Measurements from ENCODE around the gene SF3A2.

Gene SF3A2

DNA sequence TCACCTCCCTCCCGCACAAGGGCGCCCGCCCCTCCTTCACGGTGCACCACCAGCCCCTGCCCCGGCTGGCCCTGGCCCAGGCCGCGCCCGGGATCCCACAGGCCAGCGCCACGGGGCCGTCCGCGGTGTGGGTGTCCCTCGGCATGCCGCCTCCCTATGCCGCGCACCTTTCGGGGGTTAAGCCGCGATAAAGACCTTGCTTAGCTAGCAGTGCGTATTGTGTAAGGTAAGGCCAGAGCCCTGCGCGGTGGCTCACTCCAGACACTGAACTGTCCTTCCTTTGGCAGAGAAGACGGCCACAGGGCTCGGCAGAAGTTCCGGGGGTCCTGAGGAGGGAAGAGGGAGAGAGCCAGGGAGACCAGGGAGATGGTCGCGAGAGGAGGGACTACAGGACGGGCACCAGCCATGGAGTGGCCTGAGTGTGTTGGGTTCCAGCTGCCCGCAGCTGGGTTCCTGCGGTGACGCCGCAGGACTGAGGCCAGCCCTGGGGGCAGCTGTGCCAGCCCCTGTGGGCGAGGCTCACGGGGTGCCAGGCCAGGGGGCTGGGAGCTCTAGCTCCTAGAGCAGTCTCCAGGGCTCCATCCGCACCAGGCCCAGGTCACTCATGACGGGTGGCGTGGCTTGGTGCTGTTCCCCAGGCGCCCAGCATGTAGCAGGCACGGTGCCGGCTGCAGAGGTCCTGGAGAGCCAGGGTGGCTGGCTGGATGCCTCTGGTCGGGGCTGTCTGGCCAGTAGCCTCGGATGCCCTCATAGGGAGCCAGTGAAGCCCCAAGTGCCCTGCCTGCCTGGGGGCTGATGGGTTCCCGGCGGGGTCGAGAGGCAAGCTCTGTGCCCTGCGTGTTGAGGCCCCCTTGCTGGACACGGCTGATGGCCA lies 8.2 kb upstream of the SF3A2 start:
- DNase-seq = peak in 1 of 3 experiments; percentile 67

- no peak for DNase-seq
These were observed 7.3 kb upstream of the SF3A2 start for GRCh38 chr19:2229103-2230032.

- no peak for DNase-seq
These were observed 6.5 kb upstream of the SF3A2 start for GRCh38 chr19:2230033-2230531.

DNA sequence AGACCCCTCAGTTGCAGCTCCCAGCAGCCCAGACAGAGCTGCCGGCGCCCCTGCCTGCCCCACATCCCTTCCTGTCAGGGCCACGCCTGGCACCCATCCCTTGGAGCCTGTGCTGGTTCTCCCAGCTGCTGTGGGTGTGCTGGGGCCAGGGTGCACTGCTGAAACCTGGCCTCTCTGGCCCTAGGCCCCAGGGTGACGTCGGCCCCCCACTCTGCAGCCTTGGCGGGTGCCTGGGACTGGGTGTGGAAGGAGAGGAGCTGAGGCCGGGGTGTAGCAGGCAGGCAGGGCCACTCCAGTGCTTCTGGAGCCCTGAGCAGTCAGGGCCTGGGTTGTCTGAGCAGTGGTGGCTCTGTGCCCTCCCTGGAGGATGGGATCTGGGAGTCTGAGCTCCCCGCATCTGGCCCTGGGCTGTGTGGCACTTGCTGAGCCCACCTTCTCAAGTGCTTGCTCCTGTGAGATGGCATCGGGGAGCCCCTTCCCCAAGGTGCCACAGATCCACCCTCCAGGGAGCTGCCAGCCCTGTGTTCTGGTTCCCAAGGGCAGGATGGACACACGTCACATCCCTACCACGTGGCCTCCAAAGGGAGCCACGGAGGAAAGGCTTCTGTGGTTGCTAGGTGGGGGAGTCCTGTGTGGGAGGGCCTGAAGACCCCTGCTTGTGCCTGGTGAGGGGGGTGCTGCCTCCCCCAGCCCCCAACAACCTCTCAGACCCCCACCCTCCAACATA lies 5.7 kb upstream of the SF3A2 start:
- DNase-seq = no peak

GRCh38 chr19:2231621-2232221 lies 4.9 kb upstream of the SF3A2 start:
- peak in 1 of 3 experiments; percentile 28 for DNase-seq

DNA sequence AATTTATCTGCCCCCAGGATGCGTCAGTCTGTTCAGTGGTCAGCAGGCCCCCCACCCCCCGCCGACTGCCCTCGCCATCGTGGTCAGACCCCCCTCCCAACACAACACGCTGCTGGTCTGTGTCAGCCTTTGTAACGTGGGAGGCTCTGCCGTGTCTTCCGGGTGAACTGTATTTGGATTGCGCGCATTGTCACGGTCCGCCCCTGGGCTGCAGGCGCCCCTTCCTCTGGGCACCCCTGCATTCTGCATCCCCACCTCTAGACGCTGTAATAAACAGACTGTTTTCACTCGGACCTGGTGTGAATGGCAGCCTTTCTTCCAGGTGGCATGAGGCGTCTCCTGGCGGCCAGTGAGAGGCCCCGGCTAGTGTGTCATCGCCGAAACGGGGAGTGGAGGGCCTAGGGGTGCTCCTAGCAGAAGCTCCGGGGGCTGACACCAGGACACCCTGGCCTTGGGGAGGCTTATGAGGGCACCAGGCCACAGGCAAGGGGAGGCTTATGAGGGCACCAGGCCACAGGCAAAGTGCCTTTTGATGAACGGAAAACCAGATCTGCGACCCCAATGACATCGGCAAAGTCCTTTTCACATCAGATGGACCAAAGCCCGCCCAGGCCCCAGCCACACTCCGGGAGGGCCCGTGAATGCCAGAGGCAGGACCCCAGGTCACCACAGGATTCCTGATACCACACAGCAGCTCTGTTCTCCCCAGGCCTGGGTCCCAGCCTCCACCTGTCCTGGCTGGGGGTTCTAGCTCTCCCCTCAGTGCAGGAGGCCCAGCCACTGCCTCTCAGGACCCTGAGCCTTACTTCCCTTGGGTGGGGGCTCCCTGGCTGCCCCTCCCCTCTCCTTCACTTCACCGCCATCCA lies 4.1 kb upstream of the SF3A2 start:
- no peak for DNase-seq

DNA sequence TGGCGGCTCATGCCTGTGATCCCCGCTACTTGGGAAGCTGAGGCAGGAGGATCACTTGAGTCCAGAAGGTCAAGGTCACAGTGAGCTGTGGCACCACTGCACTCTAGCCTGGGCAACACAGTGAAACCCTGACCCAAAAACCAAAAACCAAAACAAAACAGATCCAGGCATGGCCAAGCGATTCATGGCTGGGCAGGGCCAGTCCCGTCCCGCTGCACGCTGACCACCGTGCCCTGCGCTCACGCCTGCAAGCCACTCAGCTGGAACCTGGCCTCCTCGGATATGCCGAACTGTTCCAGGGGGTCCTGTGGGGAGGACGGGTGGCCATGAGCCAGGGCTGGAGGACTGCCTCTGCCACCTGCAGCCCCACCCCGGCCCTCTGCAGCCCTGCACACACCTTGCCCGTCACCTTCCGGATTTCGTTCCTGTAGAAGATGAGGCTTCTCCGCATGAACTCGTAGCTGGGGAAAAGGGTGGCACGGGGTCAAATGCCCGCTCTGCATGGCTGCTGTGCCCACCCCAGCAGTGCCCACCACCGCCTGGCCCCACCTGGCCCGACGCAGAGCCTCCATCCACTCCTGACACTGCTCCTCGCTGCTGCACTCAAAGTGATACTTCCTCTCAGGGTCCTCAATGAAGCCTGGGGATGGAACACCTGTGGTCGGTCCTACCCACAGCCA lies 2.9 kb upstream of the SF3A2 start:
- no peak for DNase-seq

GRCh38 chr19:2234996-2235380 lies 1.6 kb upstream of the SF3A2 start:
- DNase-seq = no peak

DNA sequence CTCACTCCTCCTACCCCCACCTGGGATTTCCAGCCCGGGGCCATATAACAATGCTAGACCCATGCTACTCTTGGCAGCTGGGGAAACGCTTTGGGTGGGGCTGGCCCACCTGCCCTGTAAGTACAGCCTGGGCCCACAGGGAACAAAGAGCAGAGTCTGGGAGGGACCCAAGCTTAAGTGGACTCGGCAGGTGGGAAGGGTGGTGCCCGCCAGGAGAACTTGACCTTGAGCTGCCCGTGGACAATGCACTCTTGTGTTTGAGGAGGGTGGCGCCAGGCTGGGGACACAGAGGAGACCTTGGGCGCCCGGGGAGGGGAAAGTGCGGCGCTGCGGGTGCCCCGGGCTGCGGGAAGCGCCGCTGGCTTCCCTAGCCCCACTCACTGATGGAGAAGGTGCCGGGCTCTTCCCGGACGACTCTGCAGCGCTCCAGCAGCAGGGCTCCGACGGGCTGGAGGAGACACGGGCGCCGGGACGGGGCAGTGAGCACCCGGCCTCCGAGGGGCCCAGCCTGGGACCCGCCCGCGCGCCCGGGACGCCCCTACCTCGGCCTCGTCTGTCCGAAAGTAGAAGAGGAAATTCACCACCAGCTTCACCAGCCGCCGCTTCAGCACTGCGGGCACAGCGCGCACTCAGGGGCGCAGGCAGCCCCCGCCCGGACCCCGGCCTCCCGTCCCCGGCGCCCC lies 1.1 kb upstream of the SF3A2 start:
- DNase-seq = peak; percentile 90 to 97 (median 92)

DNA sequence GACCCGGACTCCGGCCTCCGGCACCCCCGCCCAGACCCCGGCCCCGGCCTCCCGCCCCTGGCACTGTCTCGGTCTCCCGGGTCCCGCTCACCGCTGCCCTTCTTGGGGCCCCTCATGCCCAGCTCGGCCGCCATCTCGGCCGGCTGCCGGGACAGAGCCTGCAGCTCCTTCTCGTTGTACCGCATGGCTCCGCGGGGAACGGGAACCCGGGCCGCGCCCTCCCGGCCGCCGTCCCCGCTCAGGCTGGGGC lies 635 bp upstream of the SF3A2 start:
- DNase-seq = no peak

GRCh38 chr19:2237051-2237868 lies 636 bp downstream of the SF3A2 start:
- no peak for DNase-seq

DNA sequence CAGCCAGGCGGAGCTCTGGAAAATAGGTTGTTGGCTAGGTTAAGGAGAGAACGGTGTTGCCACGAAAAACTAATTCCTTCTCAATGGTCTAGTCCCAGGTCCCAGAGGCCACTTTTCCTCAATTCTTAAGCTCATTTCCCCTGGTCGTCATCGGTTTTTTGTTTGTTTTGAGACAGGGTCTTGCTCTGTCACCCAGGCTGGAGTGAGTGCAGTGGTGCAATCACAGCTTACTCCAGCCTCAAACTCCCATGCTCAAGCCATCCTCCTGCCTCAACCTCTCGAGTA lies 1.2 kb downstream of the SF3A2 start:
- no peak for DNase-seq

GRCh38 chr19:2239173-2239572 lies 2.5 kb downstream of the SF3A2 start:
- no peak for DNase-seq

GRCh38 chr19:2239771-2240770 lies 3.4 kb downstream of the SF3A2 start:
- peak in 1 of 3 experiments; percentile 30 for DNase-seq

- no peak for DNase-seq
These were observed 4.5 kb downstream of the SF3A2 start for GRCh38 chr19:2240881-2241760.

DNA sequence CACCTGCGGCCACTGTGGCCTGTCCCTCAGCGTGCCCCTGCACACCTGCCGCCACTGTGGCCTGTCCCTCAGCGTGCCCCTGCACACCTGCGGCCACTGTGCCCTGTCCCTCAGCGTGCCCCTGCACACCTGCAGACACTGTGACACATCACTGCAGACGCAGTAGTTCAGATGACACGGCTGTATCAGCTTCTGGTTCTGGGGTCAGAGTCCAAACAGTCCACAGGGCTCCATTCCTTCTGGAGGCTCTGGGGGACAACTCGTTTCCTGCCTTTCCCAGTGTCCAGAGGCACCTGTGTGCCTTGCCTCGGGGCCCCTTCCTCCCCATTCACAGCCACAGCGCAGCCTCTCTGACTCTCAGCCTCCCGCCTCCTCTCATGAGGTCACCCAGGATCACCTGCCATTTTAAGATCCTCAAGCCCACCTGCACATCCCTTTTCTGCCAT lies 5.5 kb downstream of the SF3A2 start:
- DNase-seq = no peak

DNA sequence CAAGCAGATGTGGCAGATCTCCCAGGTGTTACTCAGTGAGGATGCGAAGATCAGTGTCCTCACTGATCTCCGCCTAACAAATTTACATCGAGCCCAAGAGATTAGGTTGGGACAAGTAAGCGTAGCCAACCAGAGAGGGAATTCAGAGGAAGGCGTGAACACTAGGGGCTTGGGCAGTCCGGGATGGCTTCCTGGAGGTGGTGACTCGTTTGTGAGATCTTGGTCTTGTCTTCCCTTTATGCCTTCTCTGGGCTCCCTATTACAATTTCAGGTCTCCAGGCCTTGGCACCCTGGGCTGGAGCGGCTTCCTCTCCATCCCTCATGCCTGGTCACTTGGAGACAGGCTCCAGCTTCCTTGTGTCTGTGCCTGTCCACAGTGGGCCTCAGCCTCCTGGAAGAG lies 6.2 kb downstream of the SF3A2 start:
- no peak for DNase-seq

All from NCI-H1417 (cell line).